Activated naive CD4-positive, alpha-beta T cell treated with anti-CD3 and anti-CD28 coated beads, Interleukin-2, amount 50 U/mL, for 24 hours (primary cell): ENCODE results near the gene SMIM43.

Source experiments
- H3K27ac Mint-ChIP-seq: one replicate; pipeline ENCODE4 v1.8.0; 2021; ENCODE audit warnings: mild to moderate bottlenecking, mixed read lengths
- H3K27me3 Mint-ChIP-seq: one replicate; pipeline ENCODE4 v1.8.0; 2021; ENCODE audit warnings: mixed read lengths
- H3K36me3 Mint-ChIP-seq: one replicate; pipeline ENCODE4 v1.8.0; 2021; ENCODE audit warnings: mixed read lengths
- H3K4me1 Mint-ChIP-seq: one replicate; pipeline ENCODE4 v1.8.0; 2021; ENCODE audit warnings: mixed read lengths
- H3K4me3 Mint-ChIP-seq: one replicate; pipeline ENCODE4 v1.8.0; 2021; ENCODE audit warnings: mild to moderate bottlenecking, mixed read lengths
- H3K9me3 Mint-ChIP-seq: one replicate; pipeline ENCODE4 v1.8.0; 2021; ENCODE audit warnings: mixed read lengths

Gene SMIM43

DNA sequence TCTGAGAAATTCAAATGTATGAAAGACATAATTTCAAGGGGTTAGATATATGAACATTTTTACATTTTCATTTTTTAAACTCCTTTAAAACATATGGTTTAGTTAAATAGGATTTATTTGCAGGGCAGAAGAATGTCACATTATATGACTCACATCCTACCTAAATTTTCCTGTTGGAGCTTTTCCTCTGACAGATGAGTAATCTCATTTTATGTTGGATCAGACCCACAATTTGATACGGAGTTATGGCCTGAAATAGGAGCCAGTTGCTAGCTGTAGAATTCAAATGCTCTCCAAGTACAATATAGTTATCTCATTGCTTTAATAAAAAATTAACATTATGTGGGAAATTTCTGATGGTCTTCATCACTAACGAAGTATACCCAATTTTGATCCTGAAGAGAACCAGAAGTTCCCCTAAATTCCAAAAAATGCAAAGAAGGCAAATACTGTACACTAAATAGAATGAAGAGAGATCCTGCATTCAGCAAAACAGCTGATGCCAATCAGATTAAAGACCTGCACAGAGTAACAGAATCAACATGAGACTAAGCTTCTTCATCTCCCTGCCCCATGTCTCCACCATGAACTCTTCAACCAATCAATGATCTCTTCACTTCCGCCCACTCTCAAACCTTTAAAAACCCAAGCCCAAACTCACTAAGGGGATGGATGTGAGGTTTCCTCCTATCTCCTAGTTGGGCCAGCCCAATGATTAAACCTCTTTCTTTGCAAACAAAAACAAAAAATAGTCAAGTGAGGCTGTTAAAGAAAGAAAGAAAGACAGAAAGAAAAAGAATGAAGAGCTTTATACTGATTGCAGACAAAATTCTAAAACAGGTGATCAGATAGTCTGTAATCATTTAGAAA is 25.2 kb upstream of the SMIM43 start:
- Mint-ChIP-seq H3K9me3 (no peaks in the 10 kb centered on the region), H3K36me3 (no peaks in the 10 kb centered on the region), H3K27me3 (peaks cover 18% of the 10 kb centered on the region), H3K4me1 (no peaks in the 10 kb centered on the region), H3K4me3 (no peak overlapping the region), H3K27ac (no peak overlapping the region)

DNA sequence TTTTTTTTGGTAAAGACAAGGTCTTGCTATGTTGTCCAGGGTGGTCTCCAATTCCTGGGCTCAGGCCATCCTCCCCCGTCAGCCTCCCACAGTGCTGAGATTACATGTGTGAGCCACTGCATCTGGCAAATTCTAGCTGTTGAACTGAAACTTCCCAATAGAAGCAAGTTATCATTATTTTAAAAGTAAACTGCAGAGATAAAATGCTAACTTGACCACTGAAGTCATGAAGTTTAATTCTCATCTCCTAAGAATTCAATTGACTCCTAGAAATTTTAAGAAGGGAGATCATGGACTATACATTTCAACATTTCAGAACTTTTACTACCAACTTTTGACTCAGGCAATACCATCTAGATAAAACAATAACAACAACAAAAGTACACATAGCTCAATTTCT is 24.5 kb upstream of the SMIM43 start:
- no peaks in the 10 kb centered on the region for H3K4me1 Mint-ChIP-seq
- no peaks in the 10 kb centered on the region for H3K36me3 Mint-ChIP-seq
- peaks cover 22% of the 10 kb centered on the region for H3K27me3 Mint-ChIP-seq
- H3K4me3 Mint-ChIP-seq = no peak overlapping the region
- no peak overlapping the region for H3K27ac Mint-ChIP-seq
- H3K9me3 Mint-ChIP-seq = no peaks in the 10 kb centered on the region

DNA sequence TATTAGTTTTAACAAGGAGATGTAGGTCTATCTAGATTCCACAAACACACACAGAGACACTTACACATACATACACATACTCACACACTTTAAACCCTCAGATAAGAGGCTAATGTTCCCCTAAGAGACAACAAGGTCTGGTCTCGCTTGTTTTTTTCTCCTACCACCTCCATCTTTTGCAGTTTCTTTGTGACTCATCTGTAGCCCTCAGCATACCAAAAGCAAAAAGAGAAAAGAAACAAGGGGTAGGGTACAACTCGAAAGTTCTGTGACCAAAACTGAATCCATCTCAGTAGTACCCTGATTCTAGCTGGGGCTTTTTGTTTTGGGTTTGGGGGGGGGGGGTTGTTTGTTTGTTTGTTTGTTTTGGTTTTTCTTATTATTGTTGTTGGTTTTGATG is 23.9 kb upstream of the SMIM43 start:
- H3K27me3 Mint-ChIP-seq = peaks cover 25% of the 10 kb centered on the region
- no peak overlapping the region for H3K27ac Mint-ChIP-seq
- H3K9me3 Mint-ChIP-seq = no peaks in the 10 kb centered on the region
- no peaks in the 10 kb centered on the region for H3K36me3 Mint-ChIP-seq
- no peaks in the 10 kb centered on the region for H3K4me1 Mint-ChIP-seq
- no peak overlapping the region for H3K4me3 Mint-ChIP-seq

DNA sequence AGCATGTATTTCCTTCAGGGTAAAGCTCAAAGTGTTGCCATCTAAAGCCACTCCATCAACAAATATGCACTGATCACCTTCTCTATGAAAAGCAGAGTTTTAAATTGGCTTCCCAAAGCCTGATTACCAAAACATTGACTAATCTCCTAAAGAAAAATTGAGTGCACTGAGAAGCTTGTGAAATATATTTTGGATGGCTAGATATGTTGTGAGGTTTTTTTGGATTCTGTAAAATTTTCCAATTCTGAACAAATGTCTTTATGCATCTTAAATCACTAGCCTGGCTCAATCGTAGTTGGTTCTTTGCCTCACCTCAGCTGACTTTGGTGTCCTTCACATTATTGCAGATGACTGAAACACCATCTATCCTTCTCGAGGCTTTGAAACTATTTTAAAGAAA is 21.3 kb upstream of the SMIM43 start:
- Mint-ChIP-seq H3K4me1 (no peaks in the 10 kb centered on the region), H3K27ac (no peak overlapping the region), H3K27me3 (peaks cover 38% of the 10 kb centered on the region), H3K9me3 (no peaks in the 10 kb centered on the region), H3K4me3 (no peak overlapping the region), H3K36me3 (no peaks in the 10 kb centered on the region)

DNA sequence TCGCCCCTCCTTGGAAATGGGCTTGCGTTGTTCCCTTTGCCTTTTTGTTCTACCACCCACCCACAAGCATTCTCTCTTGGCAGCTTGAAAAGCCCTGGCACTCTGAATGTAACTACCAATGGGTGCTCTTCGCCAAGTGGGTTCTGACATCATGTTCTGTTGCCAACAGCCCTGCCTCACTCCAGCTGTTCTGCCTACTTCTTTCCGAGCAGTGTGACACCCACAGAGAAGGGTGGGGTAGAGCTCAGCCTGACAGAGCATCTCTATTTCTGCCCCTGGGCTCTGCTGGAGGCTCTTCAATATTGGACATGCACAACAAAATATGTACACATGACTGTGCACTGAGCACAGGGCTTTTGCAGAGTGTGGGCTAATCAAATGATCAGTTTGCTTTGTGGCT is 20.5 kb upstream of the SMIM43 start:
- Mint-ChIP-seq H3K4me3 (no peak overlapping the region), H3K27ac (no peak overlapping the region), H3K27me3 (peaks cover 38% of the 10 kb centered on the region), H3K9me3 (no peaks in the 10 kb centered on the region), H3K4me1 (no peaks in the 10 kb centered on the region), H3K36me3 (no peaks in the 10 kb centered on the region)

DNA sequence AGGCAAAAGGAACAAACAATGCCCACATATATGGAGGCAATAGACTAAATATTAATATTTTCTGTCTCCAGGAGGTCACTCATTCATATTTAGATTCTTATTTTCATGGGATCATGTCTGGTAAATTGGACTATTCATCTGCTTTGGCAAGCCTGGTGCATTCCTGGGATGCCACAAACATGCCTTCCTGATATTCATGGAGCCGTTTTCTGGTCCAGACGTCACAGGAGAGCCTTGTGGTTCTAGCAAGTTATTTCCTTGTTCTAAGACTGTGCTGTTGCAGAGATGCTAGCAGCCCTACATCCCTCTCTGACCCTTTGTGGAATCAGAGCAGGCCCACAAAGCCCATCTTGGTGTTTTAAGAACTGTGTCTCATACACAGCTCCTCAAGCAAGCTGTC is 20.0 kb upstream of the SMIM43 start:
- peaks cover 38% of the 10 kb centered on the region for H3K27me3 Mint-ChIP-seq
- H3K4me1 Mint-ChIP-seq = no peaks in the 10 kb centered on the region
- H3K36me3 Mint-ChIP-seq = no peaks in the 10 kb centered on the region
- no peak overlapping the region for H3K27ac Mint-ChIP-seq
- H3K4me3 Mint-ChIP-seq = no peak overlapping the region
- no peaks in the 10 kb centered on the region for H3K9me3 Mint-ChIP-seq

DNA sequence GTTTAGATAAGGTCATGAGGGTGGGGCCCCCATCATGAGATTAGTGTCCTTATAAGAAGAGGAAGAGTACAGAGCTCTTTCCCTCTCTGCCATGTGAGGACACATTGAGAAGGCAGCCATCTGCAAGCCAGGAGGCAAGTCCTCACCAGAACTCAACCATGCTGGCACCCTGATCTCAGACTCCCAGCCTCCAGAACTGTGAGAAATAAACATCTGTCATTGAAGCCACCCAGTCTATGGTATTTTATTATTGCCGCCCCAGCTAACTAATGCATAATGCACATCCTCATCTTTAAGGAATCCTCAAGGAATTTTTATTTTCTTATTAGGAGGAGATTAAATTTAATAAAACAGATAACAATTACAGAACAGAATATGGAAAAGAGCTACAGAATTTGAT is 19.4 kb upstream of the SMIM43 start:
- Mint-ChIP-seq H3K27me3 (peaks cover 38% of the 10 kb centered on the region), H3K4me1 (no peaks in the 10 kb centered on the region), H3K9me3 (no peaks in the 10 kb centered on the region), H3K27ac (no peak overlapping the region), H3K4me3 (no peak overlapping the region), H3K36me3 (no peaks in the 10 kb centered on the region)

DNA sequence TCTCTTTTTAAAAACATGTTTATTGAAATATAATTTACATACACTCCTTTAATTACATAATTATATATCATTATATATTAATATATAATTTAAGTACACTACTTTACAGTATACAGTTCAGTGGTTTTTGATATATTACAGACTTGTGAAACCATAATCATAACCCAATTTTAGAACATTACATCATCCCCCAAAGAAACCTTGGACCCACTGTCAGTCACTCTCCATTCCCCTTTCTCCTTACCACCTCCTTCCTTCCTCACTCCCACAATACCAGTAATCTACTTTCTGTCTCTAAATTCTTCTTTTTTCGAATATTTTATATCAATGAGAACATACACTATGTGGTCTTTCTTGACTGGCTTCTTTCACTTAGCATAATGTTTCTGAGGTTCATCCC is 18.2 kb upstream of the SMIM43 start:
- Mint-ChIP-seq H3K36me3 (no peaks in the 10 kb centered on the region), H3K9me3 (no peaks in the 10 kb centered on the region), H3K4me3 (no peak overlapping the region), H3K27ac (no peak overlapping the region), H3K27me3 (peaks cover 32% of the 10 kb centered on the region), H3K4me1 (no peaks in the 10 kb centered on the region)

DNA sequence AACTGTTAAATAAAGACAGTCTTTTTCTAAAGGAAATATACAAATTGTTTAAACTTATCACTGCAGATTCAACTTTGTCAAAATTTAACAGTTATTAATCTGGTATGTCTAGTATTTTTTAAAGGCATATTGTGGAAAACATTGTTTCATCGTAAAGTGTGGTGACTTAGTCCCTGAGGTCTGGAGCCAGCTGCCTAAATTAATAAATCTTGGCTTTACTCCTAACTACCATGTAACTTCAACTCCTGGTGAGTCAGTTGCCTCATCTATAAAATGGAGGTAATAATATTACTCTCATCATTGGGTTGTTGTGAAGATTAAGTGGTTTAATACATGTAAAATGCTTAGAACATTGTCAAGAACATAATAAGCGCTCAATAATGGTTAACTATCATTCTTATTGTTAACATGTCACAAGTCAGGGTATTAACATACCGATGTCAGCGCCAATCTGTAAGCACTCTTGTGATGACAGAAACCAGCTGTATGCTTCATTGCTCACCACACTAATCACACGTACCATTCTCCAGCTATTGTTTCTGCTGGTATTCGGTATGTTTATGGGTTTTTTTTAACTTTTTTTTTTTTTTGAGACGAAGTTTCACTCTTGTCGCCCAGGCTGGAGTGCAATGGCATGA is 14.1 kb upstream of the SMIM43 start:
- Mint-ChIP-seq H3K27me3 (peaks cover 14% of the 10 kb centered on the region), H3K27ac (no peak overlapping the region), H3K9me3 (no peaks in the 10 kb centered on the region), H3K4me3 (no peak overlapping the region), H3K4me1 (no peaks in the 10 kb centered on the region), H3K36me3 (no peaks in the 10 kb centered on the region)

DNA sequence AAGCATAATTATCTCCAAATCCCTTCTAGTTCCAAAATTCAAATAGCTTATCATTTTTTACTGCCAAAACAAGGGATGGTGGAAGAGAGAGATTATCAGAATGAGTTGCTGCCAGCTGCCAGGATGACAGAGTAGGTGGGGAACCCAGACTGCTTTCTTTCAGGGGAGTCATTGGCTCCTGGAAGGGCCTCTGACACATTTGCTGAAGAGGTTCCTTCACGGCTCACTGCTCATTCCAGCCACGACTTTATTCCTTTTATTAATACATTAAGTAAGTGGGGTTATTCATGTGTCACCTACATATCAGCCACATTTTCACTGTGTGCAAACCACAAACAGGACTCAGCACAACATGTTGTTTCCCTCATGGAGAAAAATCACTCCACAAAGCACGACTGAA is 12.7 kb upstream of the SMIM43 start:
- Mint-ChIP-seq H3K27me3 (peaks cover 8% of the 10 kb centered on the region), H3K4me1 (no peaks in the 10 kb centered on the region), H3K4me3 (no peak overlapping the region), H3K36me3 (no peaks in the 10 kb centered on the region), H3K27ac (no peak overlapping the region), H3K9me3 (no peaks in the 10 kb centered on the region)

DNA sequence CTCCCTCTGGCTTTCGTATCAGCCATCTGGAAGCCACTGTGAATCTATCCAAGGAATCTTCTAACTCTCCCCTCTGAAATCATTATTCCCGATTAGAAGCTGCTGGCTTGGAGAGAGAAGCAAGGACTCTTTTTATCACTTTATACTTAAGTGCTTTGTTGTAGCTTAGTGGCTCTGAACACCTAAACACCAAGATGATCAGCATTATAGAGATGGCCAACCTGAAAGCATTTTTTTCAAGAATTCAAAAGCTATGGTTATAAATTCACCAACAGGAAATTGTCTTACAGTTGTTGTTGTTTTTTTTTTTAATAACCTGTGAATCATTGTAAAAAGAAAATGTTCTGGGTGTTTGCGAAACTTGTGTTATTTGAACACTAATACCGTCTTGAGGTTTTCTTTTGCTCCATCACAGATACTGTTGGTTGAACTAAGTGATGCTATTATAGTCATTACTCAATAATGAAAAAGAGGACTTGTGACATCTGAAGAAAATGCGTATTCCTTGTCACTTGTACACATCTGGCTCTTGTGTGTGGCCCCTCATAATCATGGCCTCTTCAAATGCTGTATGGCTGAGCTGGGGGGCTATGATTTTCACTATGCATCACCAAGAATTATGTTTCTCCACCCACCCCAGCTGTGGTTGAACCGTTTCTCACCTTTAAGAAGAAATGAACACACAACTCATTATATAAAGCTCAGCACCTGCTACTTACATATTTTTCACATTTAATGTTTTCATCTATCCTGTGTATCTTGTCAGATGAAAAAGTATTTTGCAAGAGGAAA is 11.8 kb upstream of the SMIM43 start:
- H3K27ac Mint-ChIP-seq = no peak overlapping the region

DNA sequence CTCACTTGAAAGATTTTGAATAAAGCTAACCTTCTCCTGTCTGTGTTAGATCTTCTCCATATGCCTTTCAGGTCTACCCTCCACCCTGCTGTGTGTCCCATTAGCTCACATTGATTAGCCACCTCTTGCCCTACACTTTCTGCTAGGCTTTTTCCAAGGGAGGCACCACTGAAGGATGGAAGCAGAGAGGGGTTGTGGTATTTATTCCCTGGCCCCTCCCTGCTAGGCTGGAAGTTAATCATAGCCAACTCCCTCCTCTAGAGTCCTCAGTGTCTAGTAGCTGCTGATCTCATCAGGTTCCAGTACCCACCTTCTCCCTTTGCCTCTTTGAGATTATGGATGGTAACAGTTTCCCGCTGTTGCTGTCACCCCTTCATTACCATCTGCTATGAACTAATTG is 8.9 kb upstream of the SMIM43 start:
- H3K27me3 Mint-ChIP-seq = peaks cover 5% of the 10 kb centered on the region
- no peak overlapping the region for H3K4me3 Mint-ChIP-seq
- H3K4me1 Mint-ChIP-seq = no peaks in the 10 kb centered on the region
- no peaks in the 10 kb centered on the region for H3K36me3 Mint-ChIP-seq
- H3K9me3 Mint-ChIP-seq = no peaks in the 10 kb centered on the region
- H3K27ac Mint-ChIP-seq = no peak overlapping the region

More for the DNA sequence above, 11.8 kb upstream of the SMIM43 start:
- no peaks in the 10 kb centered on the region for H3K4me1 Mint-ChIP-seq
- H3K9me3 Mint-ChIP-seq = no peaks in the 10 kb centered on the region
- H3K4me3 Mint-ChIP-seq = no peak overlapping the region
- no peaks in the 10 kb centered on the region for H3K36me3 Mint-ChIP-seq
- H3K27me3 Mint-ChIP-seq = peaks cover 6% of the 10 kb centered on the region

DNA sequence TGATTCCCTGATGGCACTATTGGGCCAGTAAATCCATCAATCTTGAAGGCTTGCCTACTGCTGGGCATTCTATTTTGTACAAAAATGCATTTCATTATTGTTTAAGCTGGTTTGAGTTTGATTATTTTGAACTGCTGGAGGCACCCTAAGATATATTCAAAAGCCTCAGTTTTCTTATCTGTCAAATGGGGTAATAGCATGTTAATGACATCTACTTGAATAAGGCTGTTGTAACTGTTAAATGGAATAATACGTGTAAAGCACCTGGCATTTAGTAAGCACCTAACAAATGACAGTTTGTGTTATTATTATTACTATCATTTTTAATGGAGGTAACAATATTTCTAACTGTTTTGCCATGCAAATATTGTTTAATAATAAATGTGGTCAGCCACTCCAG is 6.9 kb upstream of the SMIM43 start:
- Mint-ChIP-seq H3K36me3 (no peaks in the 10 kb centered on the region), H3K9me3 (no peaks in the 10 kb centered on the region), H3K27ac (no peak overlapping the region), H3K4me3 (no peak overlapping the region), H3K27me3 (peaks cover 13% of the 10 kb centered on the region), H3K4me1 (no peaks in the 10 kb centered on the region)

DNA sequence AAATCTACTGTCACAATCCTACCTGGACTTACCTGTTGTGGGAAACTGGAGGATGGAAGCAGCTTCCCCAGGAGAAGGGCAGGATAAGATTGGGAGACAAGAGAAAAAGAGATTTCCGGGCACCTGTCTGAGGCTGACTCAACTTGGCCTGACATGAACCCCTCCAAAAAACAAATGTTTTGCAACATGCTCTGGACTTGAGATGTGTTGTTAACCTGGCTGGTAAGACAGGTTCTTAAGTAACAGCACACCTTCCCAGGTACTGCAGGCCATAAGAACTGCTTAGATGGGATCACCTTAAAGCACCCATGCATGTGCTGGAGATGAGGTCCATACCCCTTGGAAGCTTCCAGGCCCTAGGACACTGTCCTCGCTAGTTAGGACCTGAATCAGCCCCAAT is 4.4 kb upstream of the SMIM43 start:
- H3K4me1 Mint-ChIP-seq = peaks cover 6% of the 10 kb centered on the region
- H3K27ac Mint-ChIP-seq = no peak overlapping the region
- peaks cover 22% of the 10 kb centered on the region for H3K27me3 Mint-ChIP-seq
- H3K9me3 Mint-ChIP-seq = no peaks in the 10 kb centered on the region
- H3K36me3 Mint-ChIP-seq = no peaks in the 10 kb centered on the region
- no peak overlapping the region for H3K4me3 Mint-ChIP-seq

DNA sequence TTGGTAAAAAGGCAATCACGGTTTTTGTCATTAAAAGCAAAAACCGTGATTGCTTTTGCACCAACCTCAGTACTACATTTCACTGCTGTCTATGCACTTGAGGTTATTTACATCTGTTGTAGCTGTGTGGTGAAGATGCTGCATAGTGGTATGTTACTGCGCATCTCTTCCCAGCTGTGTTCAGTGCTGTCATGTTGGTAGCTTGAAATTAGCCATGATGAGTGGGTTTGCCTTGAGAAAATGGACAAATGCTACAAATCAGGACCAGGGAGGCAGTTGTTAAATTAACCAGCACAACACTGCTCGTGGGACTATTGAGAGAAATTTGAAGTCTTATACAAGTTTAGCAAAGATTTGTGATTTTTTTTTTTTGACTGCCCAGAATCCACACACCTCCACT is 2.2 kb upstream of the SMIM43 start:
- Mint-ChIP-seq H3K27ac (no peak overlapping the region), H3K27me3 (peaks cover 38% of the 10 kb centered on the region), H3K36me3 (no peaks in the 10 kb centered on the region), H3K9me3 (no peaks in the 10 kb centered on the region), H3K4me1 (peaks cover 10% of the 10 kb centered on the region), H3K4me3 (no peak overlapping the region)

DNA sequence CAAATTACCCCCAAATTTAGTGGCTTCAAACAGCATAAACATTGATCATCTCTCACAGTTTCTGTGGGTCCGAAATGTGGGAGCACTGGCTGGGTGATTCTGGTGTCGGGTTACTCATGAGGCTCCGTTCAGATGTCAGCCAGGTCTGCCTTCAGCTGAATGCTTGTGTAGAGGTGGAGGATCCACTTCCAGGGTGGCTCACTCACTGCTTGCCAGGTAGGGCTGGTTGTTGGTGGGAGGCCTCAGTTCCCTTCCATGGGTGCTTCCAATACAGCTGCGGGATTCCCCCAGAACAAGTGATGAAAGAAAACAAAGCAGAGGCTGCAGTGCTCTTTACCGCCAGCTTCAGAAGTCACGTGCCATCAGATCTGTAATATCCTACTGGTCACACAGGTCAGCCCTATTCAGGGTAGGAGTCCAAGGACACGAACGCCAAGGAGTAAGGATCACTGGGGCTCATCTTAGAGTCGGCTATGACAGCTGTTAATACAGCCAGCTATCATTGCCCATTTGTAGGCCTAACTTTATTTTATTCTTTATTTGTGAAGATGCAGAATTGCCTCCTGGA is 1.1 kb upstream of the SMIM43 start:
- H3K9me3 Mint-ChIP-seq = no peaks in the 10 kb centered on the region
- no peak overlapping the region for H3K27ac Mint-ChIP-seq
- H3K4me1 Mint-ChIP-seq = peaks cover 10% of the 10 kb centered on the region
- H3K36me3 Mint-ChIP-seq = no peaks in the 10 kb centered on the region
- H3K4me3 Mint-ChIP-seq = no peak overlapping the region
- peaks cover 43% of the 10 kb centered on the region for H3K27me3 Mint-ChIP-seq
